ENCODE results near the gene CCNDBP1.
A peak's percentile ranks its signal among the peaks of the same experiment; 100 is the strongest.
"Not testable (repeated sequence)": the region's sequence is repeated elsewhere in the genome, so short reads cannot be mapped to it uniquely, and the experiment has no call there.

CCNDBP1 gene

GRCh38 chr15:43194795-43195194 is 9.6 kb downstream of the CCNDBP1 start:
- DNase-seq = no peak

GRCh38 chr15:43196760-43197548 is 11.8 kb downstream of the CCNDBP1 start:
- no peak for DNase-seq

- DNase-seq = not testable (repeated sequence)
These were observed 12.6 kb downstream of the CCNDBP1 start for GRCh38 chr15:43197773-43198172.

DNA sequence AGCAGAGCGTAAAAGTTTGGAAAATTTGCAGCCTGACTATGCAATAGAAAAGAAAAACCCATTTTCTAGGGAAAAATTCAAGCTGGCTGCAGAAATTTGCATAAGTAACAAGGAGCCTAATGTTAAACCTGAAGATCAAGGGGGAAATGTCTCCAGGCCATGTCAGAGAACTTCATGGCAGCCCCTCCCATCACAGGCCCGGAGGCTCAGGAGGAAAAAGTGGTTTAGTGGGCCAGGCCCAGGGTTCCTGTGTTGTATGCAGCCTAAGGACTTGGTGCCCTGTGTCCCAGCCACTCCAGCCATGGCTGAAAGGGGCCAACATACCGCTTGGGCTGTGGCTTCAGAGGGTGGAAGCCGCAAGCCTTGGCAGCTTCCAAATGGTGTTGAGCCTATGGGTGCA is 13.4 kb downstream of the CCNDBP1 start:
- not testable (repeated sequence) for DNase-seq

- no peak for DNase-seq
These were observed 13.8 kb downstream of the CCNDBP1 start for GRCh38 chr15:43198992-43199391.

DNA sequence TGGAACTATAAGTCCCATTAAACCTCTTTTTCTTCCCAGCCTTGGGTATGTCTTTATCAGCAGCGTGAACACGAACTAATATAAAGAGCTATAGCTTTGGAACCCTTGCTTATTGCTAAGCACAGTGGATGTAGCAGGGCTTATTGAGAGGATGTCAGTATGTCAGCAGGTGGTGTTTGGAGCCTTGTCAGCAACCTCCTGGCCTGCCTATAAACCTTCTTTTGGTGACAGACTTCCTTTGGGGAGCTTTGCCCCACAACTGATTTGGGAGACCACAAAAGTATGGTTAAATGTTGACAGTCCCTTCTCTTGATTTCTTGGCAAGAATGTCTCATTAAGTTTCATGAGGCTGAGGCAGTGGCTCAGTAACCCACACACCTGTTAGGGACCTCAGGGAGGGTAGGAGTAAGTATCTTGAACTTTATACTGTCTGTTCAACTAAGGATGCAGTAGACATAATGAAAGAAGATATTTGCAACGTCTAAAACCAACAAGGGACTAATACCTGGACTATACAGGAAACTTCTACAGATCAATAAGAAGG is 14.8 kb downstream of the CCNDBP1 start:
- DNase-seq = no peak

DNA sequence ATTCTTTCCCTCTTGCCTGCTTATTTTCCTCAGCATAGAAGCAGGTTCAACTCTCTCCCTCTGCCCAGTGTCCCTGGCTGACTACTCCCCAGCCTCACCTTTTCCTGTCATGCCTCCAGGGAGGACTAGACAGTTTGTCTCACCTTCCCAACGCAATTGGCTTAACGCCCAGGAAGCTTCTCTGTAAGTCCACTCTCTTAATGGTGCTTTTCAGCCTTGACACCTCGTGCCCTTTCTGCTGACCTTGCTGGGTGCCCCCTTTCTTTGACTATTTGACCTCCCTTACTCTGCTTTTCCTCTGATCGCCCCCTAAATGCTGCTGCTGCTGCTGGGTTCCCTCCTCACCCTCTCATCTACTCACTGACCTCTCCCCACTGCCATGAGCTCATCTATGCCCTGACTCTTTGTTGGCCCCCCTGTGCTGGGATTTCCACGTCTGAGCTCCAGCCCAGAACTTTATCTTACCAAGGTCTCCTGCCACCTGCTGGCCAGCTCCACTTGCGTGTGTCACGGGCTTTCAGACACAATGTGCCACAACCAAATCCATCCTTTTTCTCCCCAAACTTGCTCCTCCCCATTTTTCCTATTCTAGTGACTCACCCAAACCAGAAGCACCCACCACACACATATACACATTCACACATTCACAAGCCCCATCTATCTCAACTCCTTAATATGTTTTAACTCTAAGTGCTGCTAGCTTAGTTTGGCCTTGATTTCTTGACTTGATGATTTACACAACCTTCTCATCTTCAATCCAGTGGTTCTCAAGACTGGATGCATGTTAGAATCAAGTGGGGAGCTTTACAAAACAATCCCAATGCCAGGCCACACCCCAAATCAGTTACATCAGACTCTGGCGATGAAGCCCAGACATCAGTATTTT is 19.1 kb downstream of the CCNDBP1 start:
- peak; percentile 72 to 80 (median 79) for DNase-seq

- DNase-seq = no peak
These were observed 20.9 kb downstream of the CCNDBP1 start for GRCh38 chr15:43206054-43206453.

GRCh38 chr15:43207024-43207423 is 21.8 kb downstream of the CCNDBP1 start:
- no peak for DNase-seq

DNA sequence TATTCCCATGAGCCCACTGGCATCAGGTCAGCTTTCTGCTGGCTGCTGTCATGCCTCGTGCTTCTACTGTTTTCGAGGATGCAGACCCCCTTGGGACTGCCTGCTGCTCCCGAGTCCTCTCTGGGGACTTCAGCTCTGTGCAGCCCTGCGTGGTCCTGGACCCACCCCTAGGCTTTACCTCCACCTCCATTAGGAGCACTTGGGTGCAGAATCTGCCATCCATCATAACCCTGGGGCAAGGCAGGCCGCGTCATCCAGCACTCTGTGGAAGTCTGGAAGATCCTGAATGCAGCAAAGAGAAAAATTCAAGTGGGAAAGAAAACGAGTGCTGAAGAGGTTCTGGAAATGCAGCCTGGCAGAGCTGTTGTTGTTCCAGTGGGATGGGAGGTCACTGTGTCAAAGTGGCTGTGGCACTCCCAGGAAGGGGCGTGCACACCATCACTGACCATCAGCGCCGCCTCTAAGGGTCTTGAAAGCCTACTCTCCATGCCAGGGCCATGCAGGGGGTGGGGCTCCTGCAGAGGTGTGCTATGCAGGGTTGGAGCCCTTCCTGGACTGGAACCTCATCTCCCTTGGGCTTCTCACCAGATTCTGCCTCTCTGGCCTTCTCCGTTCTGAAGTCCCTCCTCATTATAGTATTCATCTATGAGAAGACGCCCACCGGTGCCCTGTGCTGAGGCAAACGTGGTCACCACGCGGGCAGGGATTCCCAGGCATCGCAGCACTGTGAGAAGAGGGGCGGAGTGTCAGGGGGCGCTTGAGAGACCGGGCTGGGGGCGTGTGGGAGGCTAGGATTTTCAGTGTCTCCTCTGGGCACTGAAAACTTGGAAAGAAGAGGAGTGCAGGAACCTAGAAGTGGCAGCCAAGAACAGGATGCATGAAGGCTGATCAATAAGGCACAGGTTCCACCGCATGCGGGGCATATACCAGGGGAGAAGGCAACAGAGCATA is 23.1 kb downstream of the CCNDBP1 start:
- DNase-seq = no peak

- peak in 1 of 3 donors; percentile 31 for DNase-seq
These were observed 24.0 kb downstream of the CCNDBP1 start for GRCh38 chr15:43209059-43209824.

GRCh38 chr15:43210172-43210745 is 25.1 kb downstream of the CCNDBP1 start:
- DNase-seq = no peak

GRCh38 chr15:43210807-43211206 is 25.6 kb downstream of the CCNDBP1 start:
- DNase-seq = no peak

DNA sequence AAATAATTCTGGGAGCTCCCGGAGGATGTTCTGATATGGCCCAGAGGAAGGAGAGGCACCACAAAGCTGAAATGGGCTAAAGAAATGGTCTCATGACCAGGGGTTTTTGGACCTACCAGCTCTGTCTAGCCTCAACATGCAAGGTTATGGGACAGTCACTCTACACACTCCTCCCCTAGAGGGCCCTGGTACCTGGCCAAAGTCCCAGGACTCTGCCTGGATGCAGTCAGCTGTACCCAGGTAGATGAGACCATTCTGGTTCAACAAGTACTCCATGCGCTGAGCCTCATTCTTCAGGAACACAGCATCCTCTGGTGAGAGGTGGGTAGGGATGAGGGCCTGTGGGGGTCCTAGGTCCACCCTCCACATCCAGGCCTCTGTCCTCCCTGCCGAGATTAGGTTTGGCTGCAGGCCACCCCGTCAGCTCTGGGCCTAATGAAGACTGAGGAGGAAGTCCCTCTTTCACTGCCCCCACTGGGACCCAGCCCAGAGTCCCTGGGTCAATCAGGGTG is 26.1 kb downstream of the CCNDBP1 start:
- no peak for DNase-seq

DNA sequence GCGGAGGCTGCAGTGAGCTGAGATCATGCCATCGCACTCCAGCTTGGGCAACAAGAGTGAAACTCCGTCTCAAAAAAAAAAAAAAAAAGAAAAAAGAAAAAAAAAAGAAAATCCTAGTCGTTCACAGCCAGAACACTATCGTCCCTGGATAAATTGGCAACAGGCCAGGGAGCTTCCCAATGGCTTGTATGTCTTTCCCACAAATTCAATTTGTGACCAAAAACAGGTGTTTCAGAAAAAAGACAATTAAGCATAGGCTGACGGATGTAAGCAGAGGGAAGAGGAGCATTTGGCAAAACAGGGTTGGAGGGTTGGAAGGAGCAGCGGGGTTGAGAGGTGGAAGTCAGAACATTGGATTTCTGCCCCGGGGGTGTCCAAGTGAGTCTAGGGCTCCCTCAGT is 27.1 kb downstream of the CCNDBP1 start:
- DNase-seq = no peak

DNA sequence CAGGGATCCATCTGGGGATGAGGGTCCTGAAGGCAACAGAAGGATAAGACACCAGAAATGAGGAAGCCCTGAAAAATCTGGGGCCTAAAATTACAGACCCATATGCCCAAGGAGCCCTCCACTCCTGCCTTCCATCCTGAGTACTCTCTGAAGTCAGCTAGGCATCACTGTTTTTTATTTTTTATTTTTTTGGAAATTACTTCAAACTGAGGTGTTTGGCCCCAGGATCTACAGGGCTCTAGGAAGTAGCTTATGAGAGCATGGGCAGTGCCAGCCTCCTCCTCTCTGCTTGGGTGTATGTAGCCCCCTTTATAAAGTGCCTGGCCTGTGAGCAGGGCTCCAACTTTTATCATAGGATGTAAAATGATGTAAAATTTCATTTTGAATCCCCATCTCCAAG is 27.7 kb downstream of the CCNDBP1 start:
- no peak for DNase-seq

DNA sequence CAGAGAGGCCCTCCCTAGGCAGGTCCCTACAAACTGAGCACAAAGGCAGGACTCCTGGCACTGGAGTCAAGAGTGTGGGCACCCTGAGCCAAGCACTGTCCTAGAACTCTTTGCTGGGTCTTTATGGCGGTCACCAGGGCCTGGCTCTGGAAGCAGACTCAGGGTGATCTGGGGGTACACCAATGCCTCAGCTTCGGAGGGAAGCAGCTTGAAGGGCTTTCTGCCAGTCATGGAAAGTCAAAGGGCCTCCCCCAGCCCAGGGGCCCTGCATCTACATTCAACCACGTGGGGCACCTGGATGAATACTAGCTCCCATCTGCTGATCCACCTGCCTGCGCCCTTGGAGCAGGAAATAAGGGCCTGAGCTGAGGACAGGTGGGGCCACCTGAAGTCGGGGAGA is 28.3 kb downstream of the CCNDBP1 start:
- DNase-seq = no peak

GRCh38 chr15:43214169-43214568 is 29.0 kb downstream of the CCNDBP1 start:
- no peak for DNase-seq

- no peak for DNase-seq
These were observed 29.5 kb downstream of the CCNDBP1 start for GRCh38 chr15:43214592-43215295.

DNA sequence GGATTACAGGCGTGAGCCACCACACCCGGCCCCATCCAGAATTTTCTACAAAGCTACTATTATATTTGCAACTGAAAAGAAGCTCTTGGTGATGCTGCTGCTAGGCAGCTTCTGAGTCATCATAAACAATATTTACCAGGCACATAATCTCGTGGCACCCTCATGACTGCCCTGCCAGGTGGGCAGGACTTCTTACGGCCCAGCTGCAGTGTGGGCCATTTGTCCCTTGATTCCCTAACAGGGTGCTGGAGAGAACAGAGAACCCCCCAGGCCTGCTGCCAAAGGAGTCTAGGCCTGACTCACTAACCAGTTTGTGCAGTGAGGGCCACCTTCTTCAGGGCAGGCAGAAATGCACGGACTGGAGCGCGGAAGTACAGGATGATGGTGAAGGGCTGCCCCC is 30.8 kb downstream of the CCNDBP1 start:
- DNase-seq = no peak
